C4-2B (cell line): ENCODE results near the gene SEZ6L.

Source experiments
- H3K27ac ChIP-seq: fragments of 450-650 bp; 2 replicates; pipeline ENCODE4 v1.5.1; 2017
- ZFX ChIP-seq: fragments of 450-650 bp; IDR thresholded peaks from 2 replicates; pipeline ENCODE4 v1.6.1; 2017
- TF ChIP-seq, protein P1 (sequence below): fragments of 450-650 bp; conservative IDR thresholded peaks from 2 replicates; pipeline ENCODE4 v1.5.1; 2017; ENCODE audit warnings: mild to moderate bottlenecking

Gene SEZ6L

DNA sequence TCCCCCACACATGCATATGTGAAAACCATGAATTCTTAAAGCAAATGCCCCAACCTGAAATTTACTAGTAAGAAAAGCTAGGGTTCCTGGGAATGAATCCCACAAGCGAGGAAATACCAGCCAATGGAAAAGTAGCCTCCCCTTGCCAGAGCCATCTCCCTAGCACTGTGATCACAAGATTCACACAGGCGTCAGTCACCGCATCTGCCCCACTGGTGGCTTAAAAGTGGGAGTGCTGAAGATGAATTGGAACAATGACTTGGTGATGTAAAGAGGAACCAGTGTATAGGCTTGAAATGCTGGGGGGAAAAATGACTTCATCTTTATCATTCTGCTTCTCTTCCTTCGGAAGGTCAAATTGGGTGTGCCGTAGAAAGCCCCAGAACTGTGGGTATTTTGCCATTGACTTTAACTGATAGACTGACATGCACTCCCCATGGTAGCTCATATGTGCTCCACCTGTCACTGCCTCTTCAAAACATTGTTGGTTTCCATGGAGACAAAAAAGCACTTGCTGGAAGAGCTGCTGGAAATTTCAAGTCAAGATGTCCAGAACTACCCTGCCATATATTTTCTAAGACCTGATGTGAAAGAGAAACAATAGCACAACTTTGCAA lies 240.6 kb downstream of the SEZ6L start:
- H3K27ac ChIP-seq, result no peak overlapping the region
- TF ChIP-seq, protein P1, sequence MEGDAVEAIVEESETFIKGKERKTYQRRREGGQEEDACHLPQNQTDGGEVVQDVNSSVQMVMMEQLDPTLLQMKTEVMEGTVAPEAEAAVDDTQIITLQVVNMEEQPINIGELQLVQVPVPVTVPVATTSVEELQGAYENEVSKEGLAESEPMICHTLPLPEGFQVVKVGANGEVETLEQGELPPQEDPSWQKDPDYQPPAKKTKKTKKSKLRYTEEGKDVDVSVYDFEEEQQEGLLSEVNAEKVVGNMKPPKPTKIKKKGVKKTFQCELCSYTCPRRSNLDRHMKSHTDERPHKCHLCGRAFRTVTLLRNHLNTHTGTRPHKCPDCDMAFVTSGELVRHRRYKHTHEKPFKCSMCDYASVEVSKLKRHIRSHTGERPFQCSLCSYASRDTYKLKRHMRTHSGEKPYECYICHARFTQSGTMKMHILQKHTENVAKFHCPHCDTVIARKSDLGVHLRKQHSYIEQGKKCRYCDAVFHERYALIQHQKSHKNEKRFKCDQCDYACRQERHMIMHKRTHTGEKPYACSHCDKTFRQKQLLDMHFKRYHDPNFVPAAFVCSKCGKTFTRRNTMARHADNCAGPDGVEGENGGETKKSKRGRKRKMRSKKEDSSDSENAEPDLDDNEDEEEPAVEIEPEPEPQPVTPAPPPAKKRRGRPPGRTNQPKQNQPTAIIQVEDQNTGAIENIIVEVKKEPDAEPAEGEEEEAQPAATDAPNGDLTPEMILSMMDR, result no peak
- TF ChIP-seq ZFX, result no peak

DNA sequence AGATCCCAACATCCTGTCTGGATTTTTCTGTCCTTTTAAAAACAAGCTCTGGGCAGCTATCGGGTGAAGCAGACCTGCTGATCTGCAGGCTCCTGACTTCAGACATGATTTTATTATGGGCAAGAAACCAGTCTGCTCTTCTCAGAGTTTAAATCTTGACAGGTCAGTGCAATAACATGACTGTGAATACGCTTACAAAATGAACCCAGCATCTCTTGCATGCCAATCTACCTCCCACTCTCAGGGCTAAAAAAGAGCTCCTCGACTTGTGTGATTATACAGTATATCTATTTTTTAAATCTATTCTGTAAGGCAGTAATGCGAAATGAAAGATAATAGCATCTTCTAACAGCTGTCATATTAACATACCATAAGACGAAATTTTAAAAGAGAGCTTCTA lies 241.1 kb downstream of the SEZ6L start:
- TF ChIP-seq, protein P1, result no peak
- no peak for TF ChIP-seq ZFX
- H3K27ac ChIP-seq, result no peak overlapping the region

DNA sequence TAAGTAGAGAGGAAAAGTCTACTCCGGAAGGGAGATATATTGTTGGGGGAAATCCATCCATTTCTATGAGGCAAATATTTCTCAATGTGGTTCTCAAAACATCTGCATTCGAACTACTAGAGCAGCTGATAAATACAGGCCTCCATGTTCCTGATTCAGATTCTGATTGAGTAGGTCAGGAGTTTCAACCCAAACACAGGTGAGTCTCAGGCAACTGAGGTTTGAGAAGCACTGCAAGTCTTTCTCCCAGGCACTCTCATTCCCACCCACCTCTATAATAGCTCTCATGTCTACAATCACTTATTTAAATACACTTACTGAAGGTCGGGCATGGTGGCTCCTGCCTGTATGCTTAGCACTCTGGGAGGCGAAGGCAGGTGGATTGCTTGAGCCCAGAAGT lies 245.1 kb downstream of the SEZ6L start:
- H3K27ac ChIP-seq, result no peak overlapping the region
- TF ChIP-seq, protein P1, result no peak
- no peak for TF ChIP-seq ZFX

DNA sequence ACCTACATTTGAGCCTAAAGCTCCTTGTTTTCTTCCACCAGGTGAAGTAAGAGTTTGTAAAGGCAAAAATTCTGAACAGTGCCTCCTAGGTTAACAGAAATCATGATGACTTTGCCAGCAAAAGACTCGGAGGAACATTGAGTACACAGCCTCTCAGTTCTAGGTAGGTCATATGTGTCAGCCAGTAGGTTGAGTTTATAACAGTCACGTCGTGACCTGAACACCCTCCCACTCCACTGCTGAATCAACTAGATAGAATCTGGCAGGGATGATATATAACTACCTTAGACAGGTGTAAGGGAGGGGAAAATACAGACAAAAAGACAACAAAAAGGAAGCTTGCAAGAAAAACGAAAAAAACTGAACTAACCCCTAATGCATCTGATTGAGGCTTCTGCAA lies 247.0 kb downstream of the SEZ6L start:
- TF ChIP-seq ZFX, result no peak
- TF ChIP-seq, protein P1, result no peak

DNA sequence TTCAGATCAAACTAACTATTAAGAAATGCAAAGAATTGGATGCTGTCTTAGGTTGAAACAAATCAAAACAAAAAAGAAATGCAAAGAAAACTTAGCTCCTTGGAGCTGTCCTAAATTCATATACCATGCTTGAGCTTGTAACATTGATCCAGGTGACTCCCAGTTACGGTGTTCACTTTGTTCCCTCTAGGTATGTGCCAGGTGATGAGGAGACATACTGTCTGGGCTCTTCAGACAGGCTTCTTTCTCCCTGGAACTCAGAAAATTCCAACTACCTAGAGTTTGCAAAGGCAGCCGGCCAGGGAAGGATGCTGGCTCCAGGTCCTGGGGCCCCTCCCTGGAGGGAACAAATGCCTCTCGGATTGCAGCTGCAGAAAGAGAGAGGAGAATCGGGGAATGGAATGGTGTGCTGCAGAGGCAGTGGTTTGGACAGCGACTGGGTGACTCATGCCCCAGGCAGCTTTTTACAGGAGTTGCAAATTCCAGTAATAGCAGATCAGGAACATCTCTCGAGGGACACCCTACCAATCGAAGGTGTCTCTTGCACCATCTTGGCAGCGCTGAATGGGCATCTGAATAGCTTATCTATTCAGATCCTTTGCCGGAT lies 247.5 kb downstream of the SEZ6L start:
- H3K27ac ChIP-seq, result no peak overlapping the region
- TF ChIP-seq ZFX, result no peak
- TF ChIP-seq, protein P1, result no peak

More for the DNA sequence above, 247.0 kb downstream of the SEZ6L start:
- H3K27ac ChIP-seq, result no peak overlapping the region

DNA sequence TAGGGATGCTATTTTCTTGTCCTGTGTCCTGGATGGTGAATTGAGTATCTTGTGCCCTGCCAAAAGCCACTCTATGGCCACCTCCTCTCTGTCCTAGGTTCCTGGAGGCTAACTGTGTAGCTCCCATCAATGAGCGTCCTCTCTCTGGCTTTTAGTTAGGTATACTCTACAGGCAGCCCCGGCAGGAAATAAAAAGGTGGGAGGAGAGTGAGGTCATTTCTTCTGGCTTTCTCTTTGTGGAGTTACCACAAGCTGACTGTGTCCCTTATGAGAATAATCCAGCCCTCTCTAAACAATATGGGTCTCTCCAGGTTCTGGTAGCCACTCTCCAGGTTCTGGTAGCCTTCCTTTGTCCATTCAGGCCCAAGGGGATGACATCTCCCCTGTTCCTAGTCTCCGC lies 248.1 kb downstream of the SEZ6L start:
- no peak for TF ChIP-seq ZFX
- TF ChIP-seq, protein P1, result no peak
- H3K27ac ChIP-seq, result no peak overlapping the region

DNA sequence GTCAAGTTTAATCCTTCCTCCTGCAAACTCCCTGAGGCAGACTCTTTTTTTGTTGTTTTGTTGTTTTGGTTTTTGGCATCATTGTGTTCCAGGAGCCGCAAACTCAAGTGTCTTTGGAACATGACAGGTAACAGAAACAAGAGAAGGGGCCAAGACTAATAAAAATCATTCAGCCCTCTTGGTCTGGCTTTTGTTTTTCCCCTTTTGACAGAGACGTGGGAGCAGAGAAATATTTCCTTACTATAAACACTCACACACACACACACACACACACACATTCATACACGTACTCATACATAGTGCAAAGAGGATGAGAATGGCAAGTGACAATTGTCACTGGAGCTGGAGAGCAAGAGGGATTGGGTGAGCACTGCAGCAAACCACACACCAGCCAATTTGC lies 249.4 kb downstream of the SEZ6L start:
- TF ChIP-seq ZFX, result no peak
- TF ChIP-seq, protein P1, result no peak
- H3K27ac ChIP-seq, result no peak overlapping the region
